22Rv1 (cell line): ENCODE data around the gene SLPI.
A peak's percentile ranks its signal among the peaks of the same experiment; 100 is the strongest.

Source experiments
- H3K27ac ChIP-seq: fragments of 450-650 bp; 2 replicates; pipeline ENCODE4 v1.5.1; 2017
- ZFX ChIP-seq: fragments of 450-650 bp; IDR thresholded peaks from 2 replicates; pipeline ENCODE4 v1.6.1; 2017; ENCODE audit warnings: antibody characterized with exemption, borderline replicate concordance
- TF ChIP-seq, protein P1 (sequence below): fragments of 450-650 bp; IDR thresholded peaks from 2 replicates; pipeline ENCODE4 v1.5.1; 2017; ENCODE audit warnings: mild to moderate bottlenecking

SLPI gene

DNA sequence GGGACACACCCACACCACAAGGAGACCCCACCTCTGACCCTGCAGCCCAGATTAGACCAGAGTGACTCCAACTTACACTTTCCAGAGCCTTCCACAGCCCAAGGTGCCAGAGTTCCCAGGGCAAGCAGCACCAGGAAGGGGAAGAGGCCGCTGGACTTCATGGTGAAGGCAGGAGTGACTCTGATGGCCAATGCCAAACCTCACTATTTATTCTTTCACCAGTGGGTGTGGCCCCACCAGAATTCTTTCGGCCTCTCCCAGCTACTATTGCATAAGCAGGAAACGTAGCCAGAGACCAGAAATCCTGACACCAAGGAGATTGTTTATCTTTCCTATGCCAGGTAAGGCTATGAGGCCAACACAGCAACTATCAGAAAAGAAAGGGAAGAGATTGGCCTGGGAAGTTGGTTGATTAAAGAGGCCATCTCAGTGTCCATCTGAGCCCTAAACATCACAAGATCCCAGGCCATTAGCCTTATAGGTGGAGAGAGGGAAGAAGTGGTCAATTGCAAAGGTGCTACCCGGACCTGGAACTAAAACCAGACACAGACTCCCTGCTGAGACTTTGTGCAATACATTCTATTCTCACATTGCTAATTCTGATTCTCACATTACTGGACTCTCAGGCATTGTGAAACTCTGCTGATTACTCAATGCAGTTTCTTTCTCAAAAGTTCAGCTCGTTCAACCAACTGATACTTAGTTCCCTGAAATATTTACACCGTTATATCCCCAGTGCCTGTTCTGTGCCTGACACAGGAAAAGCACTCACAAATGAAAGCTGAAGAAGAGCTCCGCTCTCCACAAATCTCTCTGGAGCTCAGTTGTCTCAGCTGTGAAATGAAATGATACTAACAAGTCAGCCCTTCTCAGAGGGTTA is at the start of gene SLPI:
TSS of gene SLPI (minus strand) at position 182 of the 880 bp plus-strand sequence. CDS start at position 161, 21 bp downstream.
- no peak within 1 kb of the TSS for H3K27ac ChIP-seq
- TF ChIP-seq, protein P1, sequence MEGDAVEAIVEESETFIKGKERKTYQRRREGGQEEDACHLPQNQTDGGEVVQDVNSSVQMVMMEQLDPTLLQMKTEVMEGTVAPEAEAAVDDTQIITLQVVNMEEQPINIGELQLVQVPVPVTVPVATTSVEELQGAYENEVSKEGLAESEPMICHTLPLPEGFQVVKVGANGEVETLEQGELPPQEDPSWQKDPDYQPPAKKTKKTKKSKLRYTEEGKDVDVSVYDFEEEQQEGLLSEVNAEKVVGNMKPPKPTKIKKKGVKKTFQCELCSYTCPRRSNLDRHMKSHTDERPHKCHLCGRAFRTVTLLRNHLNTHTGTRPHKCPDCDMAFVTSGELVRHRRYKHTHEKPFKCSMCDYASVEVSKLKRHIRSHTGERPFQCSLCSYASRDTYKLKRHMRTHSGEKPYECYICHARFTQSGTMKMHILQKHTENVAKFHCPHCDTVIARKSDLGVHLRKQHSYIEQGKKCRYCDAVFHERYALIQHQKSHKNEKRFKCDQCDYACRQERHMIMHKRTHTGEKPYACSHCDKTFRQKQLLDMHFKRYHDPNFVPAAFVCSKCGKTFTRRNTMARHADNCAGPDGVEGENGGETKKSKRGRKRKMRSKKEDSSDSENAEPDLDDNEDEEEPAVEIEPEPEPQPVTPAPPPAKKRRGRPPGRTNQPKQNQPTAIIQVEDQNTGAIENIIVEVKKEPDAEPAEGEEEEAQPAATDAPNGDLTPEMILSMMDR, result no peak
- no peak for TF ChIP-seq ZFX

GRCh38 chr20:45303586-45304463 is 49.5 kb upstream of the SLPI start:
- H3K27ac ChIP-seq, result no peak overlapping the region
- TF ChIP-seq ZFX, result no peak
- TF ChIP-seq, protein P1, result no peak

GRCh38 chr20:45301824-45302271 is 47.5 kb upstream of the SLPI start:
- no peak for TF ChIP-seq ZFX
- TF ChIP-seq, protein P1, result no peak
- H3K27ac ChIP-seq, result no peak overlapping the region

GRCh38 chr20:45300961-45301360 is 46.6 kb upstream of the SLPI start:
- TF ChIP-seq ZFX, result no peak
- TF ChIP-seq, protein P1, result peak; percentile 70
- H3K27ac ChIP-seq, result no peak overlapping the region

DNA sequence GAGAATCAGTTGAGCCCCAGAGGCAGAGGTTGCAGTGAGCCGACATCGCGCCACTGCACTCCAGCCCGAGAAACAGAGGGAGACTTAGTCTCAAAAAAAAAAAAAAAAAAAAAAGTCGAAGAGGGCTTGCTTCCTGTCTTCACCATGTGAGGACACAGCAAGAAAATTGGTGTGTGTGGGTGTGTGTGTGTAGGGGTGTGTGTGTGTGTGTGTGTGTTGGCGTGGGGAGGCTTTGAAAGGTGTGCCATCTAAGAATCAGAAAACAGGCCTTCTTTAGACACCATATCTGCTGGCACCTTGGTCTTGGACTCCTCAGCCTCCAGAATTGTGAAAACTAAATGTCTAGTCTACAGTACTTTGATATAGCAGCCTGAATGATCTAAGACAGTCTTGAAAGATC is 45.4 kb upstream of the SLPI start:
- TF ChIP-seq ZFX, result no peak
- TF ChIP-seq, protein P1, result no peak
- H3K27ac ChIP-seq, result no peak overlapping the region

DNA sequence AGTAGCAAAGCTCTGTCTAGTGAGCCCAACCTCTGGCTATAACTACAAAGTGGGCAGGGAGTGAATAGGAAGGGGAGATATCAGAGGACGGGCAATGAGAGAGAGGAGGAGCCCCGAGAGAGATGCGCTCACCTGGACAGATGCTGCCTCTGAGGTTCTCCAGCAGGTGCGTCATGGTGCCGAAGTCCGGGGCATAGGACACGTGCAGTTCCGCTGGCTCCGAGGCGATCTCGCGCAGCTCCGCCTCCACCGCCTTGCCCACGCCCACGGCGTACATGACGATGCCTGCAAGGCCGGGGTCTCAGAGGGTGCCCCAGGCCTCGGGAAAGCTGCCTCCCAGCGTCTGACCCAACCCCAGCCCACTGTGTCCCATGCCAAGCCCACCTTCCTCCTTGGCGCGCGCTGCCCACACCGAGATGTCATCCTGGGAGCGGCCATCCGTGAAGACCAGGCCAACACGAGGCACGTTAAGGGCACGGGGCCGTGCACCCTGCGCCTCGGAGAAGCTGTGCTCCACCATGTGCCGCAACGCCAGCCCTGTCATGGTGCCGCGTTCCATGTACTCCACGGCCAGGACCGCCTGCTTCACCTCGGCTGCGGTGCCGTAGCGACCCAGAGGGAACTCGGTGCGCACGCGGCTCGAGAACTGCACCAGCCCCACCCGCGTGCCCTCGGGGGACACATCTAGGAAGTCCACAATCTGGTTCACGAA is 43.6 kb upstream of the SLPI start:
- TF ChIP-seq, protein P1, result no peak
- TF ChIP-seq ZFX, result no peak

More for the DNA sequence above, 43.6 kb upstream of the SLPI start:
- H3K27ac ChIP-seq, result no peak overlapping the region
